GM23338 (cell line): ENCODE results near the gene PNMA1.

Source experiments
- CTCF ChIP-seq, 2 experiments: fragments of 200-600 bp in 1 of 2; sonication (generic) in 1 of 2; conservative IDR thresholded peaks; 2 replicates each; pipeline versions ENCODE4 v1.5.1 to v1.6.1; 2016 to 2017; ENCODE audit warnings: antibody characterized with exemption in 2 of 2, low read depth in 2 of 2, mild to moderate bottlenecking in 2 of 2, moderate library complexity in 1 of 2
- JUNB ChIP-seq: IDR thresholded peaks from one replicate; pipeline ENCODE4 v1.6.1; 2016; ENCODE audit warnings: antibody characterized with exemption; ENCODE audit not compliant: unreplicated experiment

DNA sequence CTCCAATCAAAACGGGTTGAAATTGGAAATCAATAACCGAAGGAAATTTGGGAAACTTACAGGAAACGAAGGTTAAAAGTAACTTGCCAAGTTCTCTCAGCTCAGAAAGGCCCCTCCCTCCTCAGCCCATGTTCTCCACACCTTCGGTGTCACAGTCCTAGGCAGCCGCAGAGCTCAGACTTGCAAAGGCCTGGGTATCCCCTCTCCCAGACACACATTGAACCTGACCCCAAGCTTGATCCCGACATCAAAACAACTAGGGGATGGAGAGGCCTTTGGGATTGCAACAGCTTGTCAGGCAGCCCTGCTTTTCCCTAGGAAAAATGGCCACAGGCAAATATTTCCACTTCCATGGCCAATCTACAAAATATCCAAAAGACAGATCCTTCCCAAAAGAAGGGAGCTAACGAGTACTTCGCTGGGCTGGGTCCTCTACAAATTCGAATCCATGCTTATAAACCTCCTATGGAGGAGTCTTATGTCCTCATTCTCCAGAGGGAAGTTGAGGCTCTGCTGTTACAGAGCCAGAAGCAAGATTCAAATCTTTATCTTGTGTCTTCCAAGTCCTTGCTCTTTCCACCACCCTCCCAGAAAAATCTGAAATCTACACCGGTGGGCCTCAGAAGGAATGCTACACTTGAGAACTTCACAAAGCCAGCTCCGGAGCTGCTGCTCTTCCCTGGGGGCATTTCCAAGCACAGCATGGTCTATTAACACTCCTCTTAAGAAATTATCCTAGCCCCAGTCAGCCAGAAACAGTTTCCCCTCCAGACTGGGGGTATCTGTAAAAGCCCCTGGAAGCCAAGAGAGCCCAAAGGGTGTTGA lies 35.7 kb upstream of the PNMA1 start:
- TF ChIP-seq JUNB (no peak), CTCF (conservative IDR thresholded peaks at IDR 0.05; ENCODE audit: low read depth in 2 of 2) (no peak)
